Activated T-helper 2 cell treated with anti-CD3 and anti-CD28 coated beads, Interferon-gamma antibody, Interleukin-2, Interleukin-4, amounts not matched to agents 10 μg/mL and 5 μg/mL and 100 μg/mL, durations not matched to agents 14 hours and 24 hours and 36 hours (primary cell): Measurements from ENCODE around the gene HAUS7. TPM values are rescaled to one million over a fixed set of nuclear protein-coding genes. Genes with fewer than 3 reads are reported as not detected.

ENCODE experiments used
- DNase-seq: peaks from one replicate; pipeline ENCODE4 v3.0.0; 2021; ENCODE audit warnings: low spot score
- H3K27ac Mint-ChIP-seq: one replicate; pipeline ENCODE4 v1.8.0; 2021; ENCODE audit warnings: mixed read lengths
- H3K27me3 Mint-ChIP-seq: one replicate; pipeline ENCODE4 v1.8.0; 2021; ENCODE audit warnings: low read depth, mixed read lengths
- H3K36me3 Mint-ChIP-seq: one replicate; pipeline ENCODE4 v1.8.0; 2021; ENCODE audit warnings: low read depth, mixed read lengths
- H3K4me1 Mint-ChIP-seq: one replicate; pipeline ENCODE4 v1.8.0; 2021; ENCODE audit warnings: low read depth, mixed read lengths
- H3K4me3 Mint-ChIP-seq: one replicate; pipeline ENCODE4 v1.8.0; 2021; ENCODE audit warnings: low read depth, mild to moderate bottlenecking, moderate library complexity, mixed read lengths
- H3K9me3 Mint-ChIP-seq: one replicate; pipeline ENCODE4 v1.8.0; 2021; ENCODE audit warnings: mixed read lengths
- intact Hi-C: fragments of 100-400 bp; cut with micrococcal nuclease; formaldehyde crosslinking; loops from one replicate; pipeline ENCODE4 v1.15.1; 2023
- total RNA-seq: library from RNA; stranded (reverse); gene quantifications from 2 replicates; pipeline ENCODE4 v1.2.3, GENCODE V29; 2022

The HAUS7 gene
- total RNA-seq, 1 donor from 2014 or later: 62.0 TPM

DNA sequence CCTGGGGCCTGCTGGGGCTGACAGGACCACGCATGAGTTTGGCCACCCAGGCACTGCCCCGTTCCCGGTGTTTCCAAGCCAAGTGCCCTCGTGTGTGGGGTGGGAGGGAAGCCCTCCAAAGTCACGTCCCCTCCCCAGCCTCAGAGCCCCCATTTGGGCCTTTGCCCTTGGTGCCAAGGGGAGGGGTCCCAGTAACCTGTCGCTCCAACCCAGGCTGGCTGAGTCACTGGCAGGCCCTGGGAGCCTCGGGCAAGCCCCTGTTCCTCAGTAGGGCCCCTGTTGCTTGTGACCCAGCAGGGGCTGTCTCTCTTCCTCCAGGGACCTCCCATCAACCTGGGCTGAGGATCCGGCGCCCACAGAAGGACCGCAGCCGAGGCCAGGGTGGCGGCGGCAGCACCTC, 10.7 kb upstream of the HAUS7 start:
- no peak for DNase-seq
- H3K27ac Mint-ChIP-seq: no peak overlapping the region
- no peaks in the 10 kb centered on the region for H3K4me1 Mint-ChIP-seq
- H3K9me3 Mint-ChIP-seq: no peaks in the 10 kb centered on the region
- no peak overlapping the region for H3K4me3 Mint-ChIP-seq
- intact Hi-C loops: no loop called here
- H3K36me3 Mint-ChIP-seq: no peaks in the 10 kb centered on the region
- no peaks in the 10 kb centered on the region for H3K27me3 Mint-ChIP-seq

GRCh38 chrX:153478746-153479145, 8.4 kb upstream of the HAUS7 start:
- Mint-ChIP-seq H3K9me3 (no peaks in the 10 kb centered on the region), H3K4me3 (no peak overlapping the region), H3K36me3 (no peaks in the 10 kb centered on the region), H3K27me3 (no peaks in the 10 kb centered on the region), H3K27ac (no peak overlapping the region), H3K4me1 (no peaks in the 10 kb centered on the region)
- no peak for DNase-seq
- intact Hi-C loops: no loop called here

DNA sequence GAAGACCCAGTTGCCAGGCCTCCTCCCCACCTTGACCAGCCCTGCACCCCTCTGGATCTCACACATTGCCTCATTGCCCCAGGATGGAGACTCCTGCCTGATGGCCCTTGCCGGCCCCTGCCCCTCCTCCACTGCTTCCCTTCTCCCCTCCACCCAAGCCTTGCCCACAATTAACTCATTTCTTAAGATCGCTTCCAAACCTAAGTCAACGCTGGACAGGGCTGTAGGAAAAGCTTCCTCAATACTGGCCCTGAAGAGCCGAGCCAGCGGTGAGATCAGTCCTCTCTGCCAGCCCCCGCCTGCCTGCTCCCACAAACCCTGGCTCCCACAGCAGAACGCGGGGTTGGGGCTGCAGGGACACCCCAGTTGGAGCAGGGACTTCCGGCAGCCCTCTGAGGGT, 7.5 kb upstream of the HAUS7 start:
- Mint-ChIP-seq H3K27me3 (no peaks in the 10 kb centered on the region), H3K9me3 (no peaks in the 10 kb centered on the region), H3K4me3 (no peak overlapping the region), H3K4me1 (no peaks in the 10 kb centered on the region), H3K27ac (no peak overlapping the region), H3K36me3 (no peaks in the 10 kb centered on the region)
- no peak for DNase-seq
- intact Hi-C loops: no loop called here

GRCh38 chrX:153477364-153477857, 7.0 kb upstream of the HAUS7 start:
- no peak overlapping the region for H3K27ac Mint-ChIP-seq
- intact Hi-C loops: no loop called here
- no peak overlapping the region for H3K4me3 Mint-ChIP-seq
- no peaks in the 10 kb centered on the region for H3K36me3 Mint-ChIP-seq
- no peaks in the 10 kb centered on the region for H3K9me3 Mint-ChIP-seq
- DNase-seq: no peak
- H3K4me1 Mint-ChIP-seq: no peaks in the 10 kb centered on the region
- H3K27me3 Mint-ChIP-seq: no peaks in the 10 kb centered on the region

DNA sequence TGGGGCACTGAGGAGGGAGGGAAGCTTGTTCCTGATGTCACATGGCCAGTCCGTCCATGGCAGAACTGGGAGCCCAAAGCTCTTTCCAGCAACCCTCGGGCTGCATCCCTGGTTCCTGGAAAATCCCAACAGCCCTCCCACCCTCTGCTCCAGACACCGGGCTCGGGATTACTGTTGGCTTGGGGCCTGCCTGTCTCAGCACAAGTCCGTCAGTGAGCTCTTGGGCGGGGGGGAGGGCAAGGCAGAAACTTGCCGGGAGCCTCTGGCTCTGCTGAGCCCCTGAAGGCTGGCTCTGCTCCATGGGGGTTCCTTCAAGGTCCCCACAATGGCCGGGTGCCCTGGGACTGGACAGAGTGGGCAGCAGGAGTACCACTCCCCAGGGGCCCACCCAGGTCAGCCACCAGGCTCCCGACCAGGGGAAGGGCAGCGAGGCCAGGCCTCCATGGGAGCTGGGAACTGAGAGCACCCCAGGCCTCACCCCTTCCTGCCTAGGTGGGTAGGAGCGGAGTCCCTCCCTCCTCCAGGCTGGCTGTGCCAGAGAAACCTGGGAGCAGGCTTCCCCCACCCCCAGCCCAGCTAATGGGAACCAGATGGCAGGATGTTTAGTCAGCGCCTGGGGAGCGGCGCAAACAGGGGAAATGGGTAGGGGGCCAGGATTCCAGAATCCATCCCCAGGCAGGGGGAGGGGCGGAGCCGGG, 6.4 kb upstream of the HAUS7 start:
- intact Hi-C loops: no loop called here
- DNase-seq: no peak
- H3K4me3 Mint-ChIP-seq: no peak overlapping the region
- no peaks in the 10 kb centered on the region for H3K27me3 Mint-ChIP-seq
- no peaks in the 10 kb centered on the region for H3K36me3 Mint-ChIP-seq
- H3K9me3 Mint-ChIP-seq: no peaks in the 10 kb centered on the region
- H3K4me1 Mint-ChIP-seq: no peaks in the 10 kb centered on the region
- H3K27ac Mint-ChIP-seq: no peak overlapping the region

- Mint-ChIP-seq H3K27me3 (no peaks in the 10 kb centered on the region), H3K4me3 (no peak overlapping the region), H3K4me1 (peaks cover 2% of the 10 kb centered on the region), H3K9me3 (no peaks in the 10 kb centered on the region), H3K27ac (no peak overlapping the region), H3K36me3 (no peaks in the 10 kb centered on the region)
- DNase-seq: no peak
- intact Hi-C loops: no loop called here
Measured at GRCh38 chrX:153475751-153476281, 5.4 kb upstream of the HAUS7 start.

- DNase-seq: no peak
- no peaks in the 10 kb centered on the region for H3K9me3 Mint-ChIP-seq
- peaks cover 2% of the 10 kb centered on the region for H3K4me1 Mint-ChIP-seq
- no peaks in the 10 kb centered on the region for H3K36me3 Mint-ChIP-seq
- H3K27ac Mint-ChIP-seq: no peak overlapping the region
- H3K4me3 Mint-ChIP-seq: no peak overlapping the region
- intact Hi-C loops: no loop called here
- H3K27me3 Mint-ChIP-seq: no peaks in the 10 kb centered on the region
Measured at GRCh38 chrX:153475271-153475670, 4.9 kb upstream of the HAUS7 start.

DNA sequence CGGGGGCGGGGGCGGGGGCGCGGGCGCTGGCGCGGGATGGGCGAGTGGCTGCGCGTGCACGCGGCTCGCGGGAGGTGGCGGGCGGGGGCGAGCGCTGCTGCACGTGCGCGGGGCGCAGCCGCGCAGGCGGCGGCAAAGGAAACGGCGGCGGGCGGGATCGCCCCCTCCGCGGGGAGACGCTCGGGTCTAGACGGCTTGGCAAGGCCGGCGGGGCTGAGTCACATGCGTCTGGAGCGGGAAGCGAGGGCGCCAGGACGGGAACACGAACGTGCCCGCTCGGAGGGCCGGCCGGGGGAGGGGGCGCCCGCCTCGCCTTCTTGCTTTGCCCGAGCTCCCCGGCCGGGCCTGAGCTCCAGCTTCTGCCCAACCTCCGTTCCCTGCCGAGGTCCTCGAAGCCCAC, 4.3 kb upstream of the HAUS7 start:
- Mint-ChIP-seq H3K27me3 (no peaks in the 10 kb centered on the region), H3K9me3 (no peaks in the 10 kb centered on the region), H3K27ac (no peak overlapping the region), H3K4me1 (peaks cover 2% of the 10 kb centered on the region), H3K4me3 (no peak overlapping the region), H3K36me3 (no peaks in the 10 kb centered on the region)
- intact Hi-C loops: loop anchor here (5.0 kb wide), 2 partner anchors 123 to 517 kb away; partner anchors contain the start of gene CCNQ
- DNase-seq: peak; percentile 9

GRCh38 chrX:153474266-153474665, 3.9 kb upstream of the HAUS7 start:
- no peaks in the 10 kb centered on the region for H3K9me3 Mint-ChIP-seq
- no peaks in the 10 kb centered on the region for H3K27me3 Mint-ChIP-seq
- H3K27ac Mint-ChIP-seq: no peak overlapping the region
- intact Hi-C loops: loop anchor here (5.0 kb wide), 2 partner anchors 123 to 517 kb away; partner anchors contain the start of gene CCNQ
- H3K4me1 Mint-ChIP-seq: peaks cover 2% of the 10 kb centered on the region
- DNase-seq: no peak
- H3K4me3 Mint-ChIP-seq: no peak overlapping the region
- H3K36me3 Mint-ChIP-seq: no peaks in the 10 kb centered on the region

GRCh38 chrX:153473126-153473525, 2.8 kb upstream of the HAUS7 start:
- H3K9me3 Mint-ChIP-seq: no peaks in the 10 kb centered on the region
- H3K27ac Mint-ChIP-seq: no peak overlapping the region
- H3K27me3 Mint-ChIP-seq: no peaks in the 10 kb centered on the region
- no peak for DNase-seq
- H3K4me3 Mint-ChIP-seq: no peak overlapping the region
- no peaks in the 10 kb centered on the region for H3K36me3 Mint-ChIP-seq
- peaks cover 2% of the 10 kb centered on the region for H3K4me1 Mint-ChIP-seq
- intact Hi-C loops: loop anchor here (5.0 kb wide), 2 partner anchors 124 to 516 kb away; partner anchors contain the start of gene CCNQ

- DNase-seq: no peak
- no peak overlapping the region for H3K4me3 Mint-ChIP-seq
- no peak overlapping the region for H3K27ac Mint-ChIP-seq
- peaks cover 2% of the 10 kb centered on the region for H3K4me1 Mint-ChIP-seq
- no peaks in the 10 kb centered on the region for H3K9me3 Mint-ChIP-seq
- intact Hi-C loops: loop anchor here (1.0 to 5.0 kb wide), 3 partner anchors 36 to 514 kb away; partner anchors contain the start of gene CCNQ
- no peaks in the 10 kb centered on the region for H3K27me3 Mint-ChIP-seq
- peaks cover 7% of the 10 kb centered on the region for H3K36me3 Mint-ChIP-seq
Measured at GRCh38 chrX:153471663-153472280, 1.4 kb upstream of the HAUS7 start.

- Mint-ChIP-seq H3K4me3 (peak overlapping the region; percentile 84), H3K27ac (peak overlapping the region; percentile 72), H3K4me1 (peaks cover 2% of the 10 kb centered on the region), H3K27me3 (no peaks in the 10 kb centered on the region), H3K36me3 (peaks cover 7% of the 10 kb centered on the region), H3K9me3 (no peaks in the 10 kb centered on the region)
- intact Hi-C loops: loop anchor here (5.0 kb wide), 2 partner anchors 127 to 513 kb away; partner anchors contain the start of gene CCNQ
- DNase-seq: peak; percentile 12
Measured at GRCh38 chrX:153469811-153470410, 465 bp downstream of the HAUS7 start.
